GM21717 (cell line): ENCODE data around the gene PEPD.

Source experiments
- ATAC-seq: cut with Tn5 transposase; IDR thresholded peaks from one replicate; pipeline ENCODE4 v1.9.1; 2021; ENCODE audit warnings: mild to moderate bottlenecking, moderate library complexity; ENCODE audit not compliant: unreplicated experiment

The PEPD gene

GRCh38 chr19:33374236-33374714 lies 147.3 kb downstream of the PEPD start:
- no peak for ATAC-seq

GRCh38 chr19:33373453-33374235 lies 147.9 kb downstream of the PEPD start, which contains the start of gene CEBPG:
Gene CEBPG, plus strand, starts transcription at chr19:33373709. Its CDS starts 5,531 bp downstream, at chr19:33379240.
- peak; percentile 80 for ATAC-seq

GRCh38 chr19:33370783-33371182 lies 150.8 kb downstream of the PEPD start:
- no peak for ATAC-seq

GRCh38 chr19:33368074-33368864 lies 153.3 kb downstream of the PEPD start:
- ATAC-seq: no peak

- ATAC-seq: no peak
Measured at GRCh38 chr19:33366897-33367296, 154.7 kb downstream of the PEPD start.

- ATAC-seq: no peak
Measured at GRCh38 chr19:33366127-33366526, 155.5 kb downstream of the PEPD start.

- ATAC-seq: no peak
Measured at GRCh38 chr19:33365691-33366090, 155.9 kb downstream of the PEPD start.

- no peak for ATAC-seq
Measured at GRCh38 chr19:33363476-33363875, 158.1 kb downstream of the PEPD start.

- no peak for ATAC-seq
Measured at GRCh38 chr19:33362508-33363228, 158.9 kb downstream of the PEPD start.

GRCh38 chr19:33359581-33359980 lies 162.0 kb downstream of the PEPD start:
- ATAC-seq: no peak

- ATAC-seq: no peak
Measured at GRCh38 chr19:33358408-33358807, 163.2 kb downstream of the PEPD start.

- ATAC-seq: no peak
Measured at GRCh38 chr19:33357556-33357955, 164.0 kb downstream of the PEPD start.

GRCh38 chr19:33355535-33355934 lies 166.1 kb downstream of the PEPD start:
- ATAC-seq: no peak

GRCh38 chr19:33350538-33351309 lies 170.9 kb downstream of the PEPD start:
- no peak for ATAC-seq

GRCh38 chr19:33349319-33350289 lies 172.0 kb downstream of the PEPD start:
- ATAC-seq: no peak

GRCh38 chr19:33348301-33349010 lies 173.1 kb downstream of the PEPD start:
- ATAC-seq: no peak

GRCh38 chr19:33347300-33347699 lies 174.3 kb downstream of the PEPD start:
- ATAC-seq: no peak

GRCh38 chr19:33346665-33347064 lies 174.9 kb downstream of the PEPD start:
- ATAC-seq: no peak

- no peak for ATAC-seq
Measured at GRCh38 chr19:33345163-33345562, 176.4 kb downstream of the PEPD start.
